H9 (cell line): Measurements from ENCODE around the gene CDC16. TPM values are rescaled to one million over a fixed set of nuclear protein-coding genes. Genes with fewer than 3 reads are reported as not detected.

Experiments
- DNase-seq: peaks from one replicate; pipeline ENCODE4 v3.0.0-alpha.2; 2017
- H2AFZ ChIP-seq: one replicate; pipeline ENCODE4 v1.6.1; 2013; ENCODE audit warnings: mild to moderate bottlenecking, low read length, control low read depth, moderate library complexity
- H2AK5ac ChIP-seq: 2 replicates; pipeline ENCODE4 v1.6.1; 2013; ENCODE audit warnings: low read length, control low read depth, mixed read lengths; ENCODE audit not compliant: insufficient read length
- H2BK120ac ChIP-seq: one replicate; pipeline ENCODE4 v1.6.1; 2013; ENCODE audit warnings: low read depth, mild to moderate bottlenecking, low read length, control low read depth, inconsistent platforms; ENCODE audit not compliant: poor library complexity, severe bottlenecking
- H2BK12ac ChIP-seq: 2 replicates; pipeline ENCODE4 v1.6.1; 2013; ENCODE audit warnings: low read length, control low read depth, mixed read lengths, low read depth; ENCODE audit not compliant: insufficient read length
- H2BK15ac ChIP-seq: 2 replicates; pipeline ENCODE4 v1.6.1; 2013; ENCODE audit warnings: low read depth, low read length, control low read depth
- H2BK20ac ChIP-seq: one replicate; pipeline ENCODE4 v1.6.1; 2013; ENCODE audit warnings: low read depth, mild to moderate bottlenecking, low read length, control low read depth, inconsistent platforms; ENCODE audit not compliant: poor library complexity, severe bottlenecking
- H2BK5ac ChIP-seq: 2 replicates; pipeline ENCODE4 v1.6.1; 2013; ENCODE audit warnings: low read length, control low read depth, mixed read lengths; ENCODE audit not compliant: insufficient read length
- H3K14ac ChIP-seq: 2 replicates; pipeline ENCODE4 v1.6.1; 2013; ENCODE audit warnings: low read length, control low read depth; ENCODE audit not compliant: insufficient read depth
- H3K18ac ChIP-seq: 2 replicates; pipeline ENCODE4 v1.6.1; 2013; ENCODE audit warnings: low read depth, mild to moderate bottlenecking, mixed read lengths, low read length, control low read depth; ENCODE audit not compliant: insufficient read length
- H3K23ac ChIP-seq: 2 replicates; pipeline ENCODE4 v1.6.1; 2013; ENCODE audit warnings: low read length, control low read depth, mixed read lengths, low read depth; ENCODE audit not compliant: insufficient read length
- H3K23me2 ChIP-seq: 2 replicates; pipeline ENCODE4 v1.6.1; 2013; ENCODE audit warnings: low read depth, mild to moderate bottlenecking, mixed read lengths, low read length, control low read depth; ENCODE audit not compliant: insufficient read length, poor library complexity, severe bottlenecking
- H3K27ac ChIP-seq: 2 replicates; pipeline ENCODE4 v1.5.1; 2013; ENCODE audit warnings: low read length, control low read depth, mixed read lengths, low read depth; ENCODE audit not compliant: insufficient read length
- H3K27me3 ChIP-seq: 2 replicates; pipeline ENCODE4 v1.6.1; 2013; ENCODE audit warnings: low read length, control low read depth, inconsistent platforms; ENCODE audit not compliant: insufficient read depth
- H3K4ac ChIP-seq: 2 replicates; pipeline ENCODE4 v1.6.1; 2013; ENCODE audit warnings: low read depth, mild to moderate bottlenecking, control low read depth, inconsistent platforms, low read length, moderate library complexity
- H3K4me1 ChIP-seq: 2 replicates; pipeline ENCODE4 v1.6.1; 2013; ENCODE audit warnings: low read length, control low read depth, inconsistent platforms; ENCODE audit not compliant: insufficient read depth
- H3K4me2 ChIP-seq: 2 replicates; pipeline ENCODE4 v1.6.1; 2013; ENCODE audit warnings: low read length, control low read depth, mixed read lengths; ENCODE audit not compliant: insufficient read length, insufficient read depth
- H3K56ac ChIP-seq: 2 replicates; pipeline ENCODE4 v1.6.1; 2013; ENCODE audit warnings: low read depth, mild to moderate bottlenecking, mixed read lengths, low read length, control low read depth; ENCODE audit not compliant: insufficient read length
- H3K79me1 ChIP-seq: 2 replicates; pipeline ENCODE4 v1.6.1; 2013; ENCODE audit warnings: low read depth, mild to moderate bottlenecking, moderate library complexity, low read length, control low read depth, inconsistent platforms; ENCODE audit not compliant: insufficient read depth, poor library complexity, severe bottlenecking
- H3K79me2 ChIP-seq: 2 replicates; pipeline ENCODE4 v1.6.1; 2013; ENCODE audit warnings: low read length, control low read depth, inconsistent platforms; ENCODE audit not compliant: insufficient read depth
- H3K9ac ChIP-seq: 2 replicates; pipeline ENCODE4 v1.6.1; 2013; ENCODE audit warnings: low read length, control low read depth, mixed read lengths; ENCODE audit not compliant: insufficient read length; ENCODE audit errors: extremely low read depth
- H3K9me3 ChIP-seq: one replicate; pipeline ENCODE4 v1.6.1; 2013; ENCODE audit warnings: low read depth, low read length, inconsistent platforms; ENCODE audit not compliant: control insufficient read depth
- H3T11ph ChIP-seq: one replicate; pipeline ENCODE4 v1.6.1; 2013; ENCODE audit warnings: mild to moderate bottlenecking, low read length, control low read depth, inconsistent platforms
- H4K20me1 ChIP-seq: one replicate; pipeline ENCODE4 v1.6.1; 2013; ENCODE audit not compliant: control insufficient read depth, insufficient read length, insufficient read depth
- H4K5ac ChIP-seq: 2 replicates; pipeline ENCODE4 v1.6.1; 2013; ENCODE audit warnings: low read depth, mild to moderate bottlenecking, mixed read lengths, low read length, control low read depth; ENCODE audit not compliant: insufficient read length
- H4K8ac ChIP-seq: replicated peaks from 2 replicates; pipeline ENCODE4 v1.6.1; 2013; ENCODE audit warnings: low read length, control low read depth, mixed read lengths, low read depth; ENCODE audit not compliant: insufficient read length
- H4K91ac ChIP-seq: 2 replicates; pipeline ENCODE4 v1.6.1; 2013; ENCODE audit warnings: low read depth, mild to moderate bottlenecking, moderate library complexity, mixed read lengths, low read length, control low read depth; ENCODE audit not compliant: insufficient read length
- H3K27ac Mint-ChIP-seq, 3 experiments: 2 replicates in 2 of 3; 3 replicates in 1 of 3; pipeline ENCODE4 v1.8.0; 2020 to 2021; ENCODE audit warnings: mixed read lengths in 3 of 3, mild to moderate bottlenecking in 1 of 3, moderate library complexity in 1 of 3
- H3K27me3 Mint-ChIP-seq: 2 replicates; pipeline ENCODE4 v1.8.0; 2021; ENCODE audit warnings: low read depth, mild to moderate bottlenecking, moderate library complexity, mixed read lengths
- H3K36me3 Mint-ChIP-seq, 3 experiments: 2 replicates in 2 of 3; 3 replicates in 1 of 3; pipeline ENCODE4 v1.8.0; 2020 to 2021; ENCODE audit warnings: low read depth in 3 of 3, mixed read lengths in 3 of 3; ENCODE audit not compliant: insufficient read depth in 1 of 3
- H3K4me1 Mint-ChIP-seq, 2 experiments: 2 replicates each; pipeline ENCODE4 v1.8.0; 2020; ENCODE audit warnings: mixed read lengths in 2 of 2
- H3K4me3 Mint-ChIP-seq, 2 experiments: 2 replicates in 1 of 2; 3 replicates in 1 of 2; pipeline ENCODE4 v1.8.0; 2020 to 2021; ENCODE audit warnings: mild to moderate bottlenecking in 2 of 2, mixed read lengths in 2 of 2, moderate library complexity in 1 of 2
- H3K9me3 Mint-ChIP-seq, 2 experiments: 2 replicates in 1 of 2; 3 replicates in 1 of 2; pipeline ENCODE4 v1.8.0; 2020; ENCODE audit warnings: mild to moderate bottlenecking in 2 of 2, mixed read lengths in 2 of 2, moderate library complexity in 1 of 2
- WGBS: extraction: QIAGEN DNeasy Blood & Tissue Kit; methylation state at CpG from one replicate; pipeline ENCODE4 v1.1.7; 2013; ENCODE audit warnings: missing lambda C conversion rate, low lambda C conversion rate, mixed read lengths; ENCODE audit not compliant: insufficient read length; ENCODE audit errors: extremely low coverage; 5-methylcytosine and 5-hydroxymethylcytosine counted together
- total RNA-seq: library from RNA; stranded (reverse); gene quantifications from 2 replicates; pipeline ENCODE4 v1.2.1, GENCODE V29; 2021
- TF ChIP-seq, protein P1 (sequence below): fragments of 200-600 bp; sonication (generic); conservative IDR thresholded peaks from 3 replicates; pipeline ENCODE4 v1.8.0; 2021; ENCODE audit warnings: antibody characterized with exemption, mild to moderate bottlenecking

The CDC16 gene
- total RNA-seq, 1 experiment from 2014 or later = 91.9 TPM

DNA sequence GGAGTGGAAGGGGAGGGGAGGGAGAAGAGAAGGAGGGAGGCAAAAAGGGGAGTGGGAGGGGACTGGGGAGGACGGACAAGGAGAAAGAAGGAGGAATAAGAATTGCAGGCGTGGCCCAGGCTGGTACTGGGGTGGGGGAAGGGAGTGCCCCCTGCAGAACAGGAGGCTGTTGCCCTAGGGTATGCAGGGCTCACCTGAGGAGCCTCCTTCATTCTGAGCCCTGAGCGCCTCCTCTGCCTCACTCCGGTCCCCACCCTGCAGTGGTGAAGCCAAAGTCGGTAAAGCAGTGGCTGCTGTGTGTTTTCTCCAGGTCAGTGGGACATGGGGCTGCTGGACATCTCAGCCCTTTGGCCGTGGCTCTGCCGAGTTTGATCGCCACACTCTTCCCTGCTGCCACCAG is 9.1 kb upstream of the CDC16 start:
- no peaks in the 10 kb centered on the region for H3K36me3 Mint-ChIP-seq

More for the DNA sequence above, 9.1 kb upstream of the CDC16 start:
- Mint-ChIP-seq H3K27me3 (no peaks in the 10 kb centered on the region; the same call in 1 of the 2 replicates), H3K4me1 (peaks cover 40 to 43% of the 10 kb centered on the region in 2 experiments), H3K27ac (no peak overlapping the region), H3K4me3 (no peak overlapping the region), H3K9me3 (peaks cover 0 to 3% of the 10 kb centered on the region in 2 experiments; a peak in 2 of 5 replicates)
- Histone ChIP-seq H4K20me1 (no peaks in the 10 kb centered on the region), H3K4me1 (peaks cover 13% of the 10 kb centered on the region; the same call in 1 of the 2 replicates), H2AFZ (no peak overlapping the region), H3K9me3 (no peaks in the 10 kb centered on the region), H4K91ac (no peak overlapping the region), H3K27me3 (no peaks in the 10 kb centered on the region), H2BK120ac (no peak overlapping the region), H3K79me1 (no peaks in the 10 kb centered on the region), H3K4ac (no peak overlapping the region), H2BK12ac (no peak overlapping the region), H3K56ac (no peak overlapping the region), H4K8ac (no peak overlapping the region), H3K23ac (no peak overlapping the region), H3K23me2 (no peaks in the 10 kb centered on the region), H3K14ac (no peak overlapping the region), H3K9ac (no peak overlapping the region), H3K27ac (no peak overlapping the region), H3K79me2 (no peaks in the 10 kb centered on the region), H2AK5ac (no peak overlapping the region), H3K18ac (no peak overlapping the region), H3K4me2 (no peak overlapping the region), H2BK15ac (no peak overlapping the region), H3T11ph (no peak overlapping the region), H2BK20ac (no peak overlapping the region), H2BK5ac (no peak overlapping the region), H4K5ac (no peak overlapping the region)
- no CpG with 5 or more reads among the region's 8 CpGs for WGBS
- DNase-seq = no peak
- TF ChIP-seq, protein P1, sequence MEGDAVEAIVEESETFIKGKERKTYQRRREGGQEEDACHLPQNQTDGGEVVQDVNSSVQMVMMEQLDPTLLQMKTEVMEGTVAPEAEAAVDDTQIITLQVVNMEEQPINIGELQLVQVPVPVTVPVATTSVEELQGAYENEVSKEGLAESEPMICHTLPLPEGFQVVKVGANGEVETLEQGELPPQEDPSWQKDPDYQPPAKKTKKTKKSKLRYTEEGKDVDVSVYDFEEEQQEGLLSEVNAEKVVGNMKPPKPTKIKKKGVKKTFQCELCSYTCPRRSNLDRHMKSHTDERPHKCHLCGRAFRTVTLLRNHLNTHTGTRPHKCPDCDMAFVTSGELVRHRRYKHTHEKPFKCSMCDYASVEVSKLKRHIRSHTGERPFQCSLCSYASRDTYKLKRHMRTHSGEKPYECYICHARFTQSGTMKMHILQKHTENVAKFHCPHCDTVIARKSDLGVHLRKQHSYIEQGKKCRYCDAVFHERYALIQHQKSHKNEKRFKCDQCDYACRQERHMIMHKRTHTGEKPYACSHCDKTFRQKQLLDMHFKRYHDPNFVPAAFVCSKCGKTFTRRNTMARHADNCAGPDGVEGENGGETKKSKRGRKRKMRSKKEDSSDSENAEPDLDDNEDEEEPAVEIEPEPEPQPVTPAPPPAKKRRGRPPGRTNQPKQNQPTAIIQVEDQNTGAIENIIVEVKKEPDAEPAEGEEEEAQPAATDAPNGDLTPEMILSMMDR = no peak
